Trophoblast cell (in vitro differentiated cells and primary cell): ENCODE measurements around the gene VOPP1.

Experiments used
- DNase-seq, 2 donors: peaks; one replicate each; pipeline ENCODE4 v3.0.0-alpha.2; 2016
- H2AFZ ChIP-seq: 2 replicates; pipeline ENCODE4 v1.6.1; 2013; ENCODE audit warnings: low read length, moderate library complexity, mild to moderate bottlenecking; ENCODE audit not compliant: insufficient read depth, poor library complexity
- H2AK5ac ChIP-seq: 2 replicates; pipeline ENCODE4 v1.6.1; 2013; ENCODE audit warnings: mild to moderate bottlenecking, low read length
- H2BK120ac ChIP-seq: 2 replicates; pipeline ENCODE4 v1.6.1; 2013; ENCODE audit warnings: low read length, mild to moderate bottlenecking, moderate library complexity; ENCODE audit not compliant: insufficient read depth, poor library complexity
- H2BK12ac ChIP-seq: 2 replicates; pipeline ENCODE4 v1.6.1; 2013; ENCODE audit warnings: mild to moderate bottlenecking, low read length, moderate library complexity
- H2BK5ac ChIP-seq: 2 replicates; pipeline ENCODE4 v1.6.1; 2013; ENCODE audit warnings: low read length, low read depth, moderate library complexity, mild to moderate bottlenecking; ENCODE audit not compliant: poor library complexity
- H3K14ac ChIP-seq: 2 replicates; pipeline ENCODE4 v1.6.1; 2013; ENCODE audit warnings: mild to moderate bottlenecking, low read length
- H3K18ac ChIP-seq: 2 replicates; pipeline ENCODE4 v1.6.1; 2013; ENCODE audit warnings: mild to moderate bottlenecking, low read length
- H3K23ac ChIP-seq: 2 replicates; pipeline ENCODE4 v1.6.1; 2013; ENCODE audit warnings: low read length
- H3K27ac ChIP-seq: 2 replicates; pipeline ENCODE4 v1.5.1; 2013; ENCODE audit warnings: low read depth, mild to moderate bottlenecking, inconsistent platforms, low read length, moderate library complexity
- H3K27me3 ChIP-seq: 2 replicates; pipeline ENCODE4 v1.6.1; 2013; ENCODE audit warnings: inconsistent platforms, mild to moderate bottlenecking, low read length, moderate library complexity; ENCODE audit not compliant: insufficient read depth
- H3K36me3 ChIP-seq, 2 experiments: 1 replicate in 1 of 2; 2 replicates in 1 of 2; pipeline ENCODE4 v1.6.1; 2013; ENCODE audit warnings: low read length in 2 of 2, mild to moderate bottlenecking in 2 of 2, moderate library complexity in 1 of 2; ENCODE audit not compliant: insufficient read depth in 2 of 2, control insufficient read depth in 1 of 2
- H3K4ac ChIP-seq: 2 replicates; pipeline ENCODE4 v1.6.1; 2013; ENCODE audit warnings: low read depth, mild to moderate bottlenecking, low read length, moderate library complexity
- H3K4me1 ChIP-seq, 2 experiments: 1 replicate in 1 of 2; 2 replicates in 1 of 2; pipeline ENCODE4 v1.6.1; 2013; ENCODE audit warnings: low read length in 2 of 2, mild to moderate bottlenecking in 2 of 2, moderate library complexity in 1 of 2; ENCODE audit not compliant: insufficient read depth in 2 of 2, control insufficient read depth in 1 of 2
- H3K4me2 ChIP-seq: 2 replicates; pipeline ENCODE4 v1.6.1; 2013; ENCODE audit warnings: inconsistent platforms, mild to moderate bottlenecking, low read length, moderate library complexity
- H3K4me3 ChIP-seq: 2 replicates; pipeline ENCODE4 v1.5.1; 2013; ENCODE audit warnings: mild to moderate bottlenecking, low read depth, low read length, inconsistent platforms
- H3K79me1 ChIP-seq: one replicate; pipeline ENCODE4 v1.6.1; 2013; ENCODE audit warnings: low read length
- H3K79me2 ChIP-seq: 2 replicates; pipeline ENCODE4 v1.6.1; 2013; ENCODE audit warnings: low read length, mild to moderate bottlenecking; ENCODE audit not compliant: control insufficient read depth, insufficient read depth, poor library complexity
- H3K9ac ChIP-seq: 2 replicates; pipeline ENCODE4 v1.6.1; 2013; ENCODE audit warnings: mild to moderate bottlenecking, low read length
- H3K9me3 ChIP-seq: 2 replicates; pipeline ENCODE4 v1.6.1; 2013; ENCODE audit warnings: low read depth, mild to moderate bottlenecking, control low read depth, inconsistent platforms, low read length; ENCODE audit not compliant: insufficient read depth
- H4K12ac ChIP-seq: 2 replicates; pipeline ENCODE4 v1.6.1; 2013; ENCODE audit warnings: low read depth, mild to moderate bottlenecking, low read length, moderate library complexity
- H4K8ac ChIP-seq: 2 replicates; pipeline ENCODE4 v1.6.1; 2013; ENCODE audit warnings: low read depth, mild to moderate bottlenecking, low read length, moderate library complexity
- H4K91ac ChIP-seq: one replicate; pipeline ENCODE4 v1.6.1; 2013; ENCODE audit warnings: low read depth, mild to moderate bottlenecking, low read length, moderate library complexity
- WGBS: extraction: QIAGEN DNeasy Blood & Tissue Kit; methylation state at CpG from one replicate; pipeline ENCODE4 v1.1.7; 2013; ENCODE audit warnings: missing lambda C conversion rate; ENCODE audit not compliant: insufficient read length, insufficient coverage; ENCODE audit errors: extremely low coverage; 5-methylcytosine and 5-hydroxymethylcytosine counted together

The VOPP1 gene

DNA sequence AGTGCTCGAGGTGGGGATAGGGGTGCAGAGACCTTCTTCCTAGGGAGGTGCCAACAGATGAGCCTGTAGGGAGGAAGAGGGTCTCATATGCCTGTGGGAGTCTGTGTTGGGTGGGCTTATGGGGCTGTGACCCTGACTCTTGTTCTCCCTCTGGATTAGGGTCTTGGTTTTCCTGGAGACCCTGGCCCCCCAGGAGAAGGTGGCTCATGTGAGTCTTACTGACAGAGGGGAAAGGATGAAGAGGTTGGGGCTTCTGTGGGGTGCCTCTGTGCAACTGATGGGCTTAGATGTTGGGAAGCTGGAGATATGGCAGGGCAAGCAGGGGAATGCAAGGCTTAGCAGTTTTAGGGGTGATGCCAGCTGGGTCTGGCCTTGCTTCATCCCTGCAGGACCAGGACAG, 20.2 kb upstream of the VOPP1 start:
- H4K8ac ChIP-seq, result no peak overlapping the region
- no peak overlapping the region for H3K14ac ChIP-seq
- H2BK5ac ChIP-seq, result no peak overlapping the region
- H3K23ac ChIP-seq, result no peak overlapping the region
- no peaks in the 10 kb centered on the region for H3K36me3 ChIP-seq
- no peak overlapping the region for H4K12ac ChIP-seq
- no peak overlapping the region for H3K27ac ChIP-seq
- no peak overlapping the region for H3K9ac ChIP-seq
- no peak overlapping the region for H3K4me3 ChIP-seq
- H3K4me2 ChIP-seq, result no peak overlapping the region
- H3K9me3 ChIP-seq, result no peaks in the 10 kb centered on the region
- no peaks in the 10 kb centered on the region for H3K79me1 ChIP-seq
- H2BK120ac ChIP-seq, result no peak overlapping the region
- no peaks in the 10 kb centered on the region for H3K4me1 ChIP-seq
- H3K4ac ChIP-seq, result no peak overlapping the region
- H3K27me3 ChIP-seq, result no peaks in the 10 kb centered on the region
- H2BK12ac ChIP-seq, result no peak overlapping the region
- no peak overlapping the region for H3K18ac ChIP-seq
- no peak overlapping the region for H2AK5ac ChIP-seq
- no CpG with 5 or more reads among the region's 1 CpG for WGBS
- no peaks in the 10 kb centered on the region for H3K79me2 ChIP-seq
- no peak overlapping the region for H4K91ac ChIP-seq
- no peak overlapping the region for H2AFZ ChIP-seq
- DNase-seq, result no peak

DNA sequence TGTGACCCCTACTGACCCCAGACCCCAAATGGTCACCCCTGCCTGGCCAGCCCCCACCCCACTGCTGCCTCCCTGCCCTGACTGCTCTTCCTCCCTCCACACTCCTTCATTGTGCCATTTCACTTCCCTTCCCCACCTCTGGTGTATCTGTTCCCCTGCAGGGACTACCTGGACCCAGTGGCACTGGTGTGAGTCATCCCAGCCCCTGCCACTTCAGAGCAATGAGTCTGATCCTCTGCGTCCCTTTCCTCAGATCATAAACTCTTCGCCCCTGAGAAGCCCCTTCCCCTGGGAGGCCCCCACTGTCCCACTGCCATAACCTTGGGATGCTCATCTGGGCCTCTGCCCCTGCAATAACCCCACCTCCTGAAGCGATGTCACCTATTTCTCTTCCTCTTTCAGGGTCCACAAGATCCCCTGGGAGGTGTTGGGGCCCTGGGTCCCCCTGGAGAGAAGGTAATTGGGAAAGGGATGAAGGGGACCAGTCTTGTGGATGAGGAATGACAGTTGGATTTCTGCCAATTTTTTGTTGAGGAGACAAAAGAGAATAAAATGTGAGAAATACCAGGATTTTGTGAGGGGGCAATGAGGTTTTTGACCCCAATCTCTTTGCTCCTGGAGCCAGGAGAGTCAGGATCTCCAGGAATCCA, 19.1 kb upstream of the VOPP1 start:
- WGBS, result no CpG with 5 or more reads among the region's 3 CpGs
- Histone ChIP-seq H3K27ac (no peak overlapping the region), H2BK120ac (no peak overlapping the region), H3K14ac (no peak overlapping the region), H2BK12ac (no peak overlapping the region), H3K4me1 (no peaks in the 10 kb centered on the region), H3K23ac (no peak overlapping the region), H3K9me3 (no peaks in the 10 kb centered on the region), H2BK5ac (no peak overlapping the region), H3K79me2 (no peaks in the 10 kb centered on the region), H3K27me3 (no peaks in the 10 kb centered on the region), H3K9ac (no peak overlapping the region), H4K8ac (no peak overlapping the region), H2AK5ac (no peak overlapping the region), H4K12ac (no peak overlapping the region), H4K91ac (no peak overlapping the region), H3K36me3 (no peaks in the 10 kb centered on the region), H3K18ac (no peak overlapping the region), H3K4ac (no peak overlapping the region), H3K4me2 (no peak overlapping the region), H3K79me1 (no peaks in the 10 kb centered on the region), H3K4me3 (no peak overlapping the region), H2AFZ (no peak overlapping the region)
- no peak for DNase-seq

- Histone ChIP-seq H4K8ac (no peak overlapping the region), H3K4me3 (no peak overlapping the region), H2AK5ac (no peak overlapping the region), H3K36me3 (no peaks in the 10 kb centered on the region), H2BK120ac (no peak overlapping the region), H2AFZ (no peak overlapping the region), H2BK12ac (no peak overlapping the region), H3K9me3 (no peaks in the 10 kb centered on the region), H4K91ac (no peak overlapping the region), H3K79me2 (no peaks in the 10 kb centered on the region), H3K23ac (no peak overlapping the region), H3K14ac (no peak overlapping the region), H3K18ac (no peak overlapping the region), H2BK5ac (no peak overlapping the region), H3K4me2 (no peak overlapping the region), H3K27ac (no peak overlapping the region), H3K79me1 (no peaks in the 10 kb centered on the region), H3K9ac (no peak overlapping the region), H4K12ac (no peak overlapping the region), H3K27me3 (no peaks in the 10 kb centered on the region), H3K4me1 (no peaks in the 10 kb centered on the region), H3K4ac (no peak overlapping the region)
- WGBS, result no CpG with 5 or more reads among the region's 8 CpGs
- DNase-seq, result no peak
Observed at GRCh38 chr7:55590517-55591281, 18.4 kb upstream of the VOPP1 start.

DNA sequence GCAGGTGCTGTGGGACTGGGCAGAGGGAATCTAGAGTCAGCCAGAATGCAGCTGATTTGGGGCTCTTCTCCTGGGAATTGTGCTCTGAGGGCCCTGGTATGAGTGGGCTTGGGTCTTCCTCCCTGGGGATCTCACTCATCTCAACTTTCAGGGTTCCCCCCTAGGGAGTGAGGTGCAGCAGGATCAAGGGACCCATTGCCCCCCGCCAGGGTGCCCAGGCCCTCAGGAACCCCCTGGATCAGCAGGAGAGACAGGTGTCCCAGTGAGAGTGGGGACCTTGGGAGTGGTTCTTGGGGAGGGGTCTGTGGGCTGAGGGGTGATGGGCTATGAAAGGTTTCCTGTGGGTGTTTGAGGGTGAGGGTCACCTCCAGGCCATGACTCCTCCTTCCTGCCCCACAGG, 17.6 kb upstream of the VOPP1 start:
- H3K4me1 ChIP-seq, result no peaks in the 10 kb centered on the region
- H4K91ac ChIP-seq, result no peak overlapping the region
- no peak overlapping the region for H2BK5ac ChIP-seq
- H3K23ac ChIP-seq, result no peak overlapping the region
- no peaks in the 10 kb centered on the region for H3K79me1 ChIP-seq
- H2BK12ac ChIP-seq, result no peak overlapping the region
- no peak overlapping the region for H3K4me2 ChIP-seq
- no peaks in the 10 kb centered on the region for H3K79me2 ChIP-seq
- H3K4ac ChIP-seq, result no peak overlapping the region
- no peak for DNase-seq
- H2AFZ ChIP-seq, result no peak overlapping the region
- H3K9me3 ChIP-seq, result no peaks in the 10 kb centered on the region
- H3K9ac ChIP-seq, result no peak overlapping the region
- no peak overlapping the region for H3K14ac ChIP-seq
- H3K27me3 ChIP-seq, result no peaks in the 10 kb centered on the region
- no peaks in the 10 kb centered on the region for H3K36me3 ChIP-seq
- no peak overlapping the region for H3K27ac ChIP-seq
- no CpG with 5 or more reads among the region's 1 CpG for WGBS
- H2BK120ac ChIP-seq, result no peak overlapping the region
- no peak overlapping the region for H2AK5ac ChIP-seq
- H3K18ac ChIP-seq, result no peak overlapping the region
- H3K4me3 ChIP-seq, result no peak overlapping the region
- no peak overlapping the region for H4K8ac ChIP-seq
- no peak overlapping the region for H4K12ac ChIP-seq
